HL-60 (cell line): Measurements from ENCODE around the gene NEU2.

Experiments used
- DNase-seq, 2 experiments: peaks; one replicate each; pipeline ENCODE4 v3.0.0-alpha.2; 2010 to 2020; ENCODE audit warnings: low read depth in 1 of 2, low spot score in 1 of 2
- H3K27ac ChIP-seq: fragments of 250-450 bp; sonication (Bioruptor Pico); replicated peaks from 2 replicates; pipeline ENCODE4 v1.5.1; 2020; ENCODE audit warnings: mild to moderate bottlenecking, moderate library complexity
- H3K27me3 ChIP-seq: fragments of 250-450 bp; sonication (Bioruptor Pico); 2 replicates; pipeline ENCODE4 v1.5.1; 2021; ENCODE audit warnings: mild to moderate bottlenecking, moderate library complexity; ENCODE audit not compliant: insufficient read depth, poor library complexity, severe bottlenecking
- H3K4me3 ChIP-seq: replicated peaks from 2 replicates; pipeline ENCODE4 v1.5.1; 2011; ENCODE audit warnings: mild to moderate bottlenecking, control low read depth, low read length; ENCODE audit not compliant: insufficient read depth
- CTCF ChIP-seq: IDR thresholded peaks from one replicate; pipeline ENCODE4 v1.5.1; 2011; ENCODE audit warnings: low read length, control low read depth, inconsistent platforms; ENCODE audit not compliant: insufficient read depth
- GABPA ChIP-seq: IDR thresholded peaks from 2 replicates; pipeline ENCODE4 v1.6.1; 2012; ENCODE audit warnings: low read depth
- POLR2AphosphoS5 ChIP-seq: IDR thresholded peaks from 2 replicates; pipeline ENCODE4 v1.6.1; 2012; ENCODE audit warnings: low read depth
- REST ChIP-seq: IDR thresholded peaks from 2 replicates; pipeline ENCODE4 v1.6.1; 2012; ENCODE audit warnings: low read depth; ENCODE audit not compliant: insufficient replicate concordance
- SPI1 ChIP-seq: IDR thresholded peaks from 2 replicates; pipeline ENCODE4 v1.6.1; 2012; ENCODE audit warnings: low read depth, mild to moderate bottlenecking, borderline replicate concordance

Gene NEU2

GRCh38 chr2:233010569-233011267, 21.8 kb upstream of the NEU2 start:
- Histone ChIP-seq H3K4me3 (no peak overlapping the region), H3K27ac (no peak overlapping the region), H3K27me3 (no peaks in the 10 kb centered on the region)
- no peak for DNase-seq
- TF ChIP-seq SPI1 (no peak), GABPA (no peak), REST (no peak), CTCF (no peak), POLR2AphosphoS5 (no peak)

- no peak for DNase-seq
- no peak overlapping the region for H3K4me3 ChIP-seq
These were observed 21.2 kb upstream of the NEU2 start for GRCh38 chr2:233011268-233011650.

GRCh38 chr2:233011702-233012131, 20.8 kb upstream of the NEU2 start:
- no peak overlapping the region for H3K27ac ChIP-seq
- no peaks in the 10 kb centered on the region for H3K27me3 ChIP-seq
- no peak for TF ChIP-seq REST
- TF ChIP-seq GABPA: no peak
- TF ChIP-seq CTCF: no peak
- no peak for TF ChIP-seq POLR2AphosphoS5
- TF ChIP-seq SPI1: no peak
- no peak for DNase-seq
- no peak overlapping the region for H3K4me3 ChIP-seq

More at GRCh38 chr2:233011268-233011650, 21.2 kb upstream of the NEU2 start:
- TF ChIP-seq CTCF: no peak
- no peak for TF ChIP-seq POLR2AphosphoS5
- H3K27ac ChIP-seq: no peak overlapping the region
- no peaks in the 10 kb centered on the region for H3K27me3 ChIP-seq

- peak in 1 of 2 experiments; percentile 3 for DNase-seq
- no peak overlapping the region for H3K27ac ChIP-seq
- TF ChIP-seq POLR2AphosphoS5 (no peak), REST (no peak), SPI1 (no peak; the same call in 1 of the 2 replicates), GABPA (no peak), CTCF (no peak)
- H3K4me3 ChIP-seq: no peak overlapping the region
- no peaks in the 10 kb centered on the region for H3K27me3 ChIP-seq
These were observed 20.0 kb upstream of the NEU2 start for GRCh38 chr2:233012301-233012971.
